ENCODE measurements around the gene KIF2C. TPM values are rescaled to one million over a fixed set of nuclear protein-coding genes. Genes with fewer than 3 reads are reported as not detected.

The KIF2C gene
- total and polyA plus RNA-seq, 9 of the 15 experiments (the other 6 are each of a cell fraction or from before 2014, with no cell fraction given), result 84.9 to 226 (median 169) TPM

DNA sequence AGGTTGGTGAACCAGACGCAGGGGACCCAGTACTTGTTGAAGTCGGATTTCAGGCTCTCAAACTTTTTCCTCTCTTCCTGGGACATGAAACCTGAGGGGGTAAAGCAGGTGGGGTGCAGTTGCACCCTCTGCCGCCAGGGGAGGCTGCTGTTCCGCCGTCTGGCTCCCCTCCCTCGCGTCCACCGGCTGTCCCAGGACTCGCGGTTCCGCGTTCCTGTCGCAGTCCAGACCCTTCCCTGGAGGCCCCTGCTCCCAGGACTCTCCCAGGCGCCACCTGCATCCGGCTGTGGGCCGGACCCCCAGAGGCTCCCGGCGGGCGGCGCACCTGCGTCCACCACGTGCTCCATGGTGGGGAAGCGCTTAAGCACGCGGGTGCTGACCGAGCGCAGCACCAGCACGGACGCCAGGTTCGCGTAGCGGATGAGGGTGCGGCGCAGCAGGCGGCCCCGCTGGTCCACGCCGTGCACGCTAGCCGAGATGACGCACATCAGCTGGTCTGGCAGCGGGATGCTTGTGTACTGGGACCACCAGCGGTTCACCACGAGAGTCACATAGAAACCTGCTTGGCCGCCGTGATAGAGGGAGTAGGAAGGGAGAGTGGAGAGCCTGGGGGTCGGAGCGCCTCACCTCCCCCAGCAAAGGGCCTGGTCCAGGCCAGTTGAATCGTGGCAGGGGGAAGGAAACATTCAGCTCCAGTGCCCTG, 46.7 kb downstream of the KIF2C start (continued):
- no peak for TF ChIP-seq EWSR1 (IDR thresholded peaks at IDR 0.05; ENCODE audit: borderline replicate concordance, low read depth, partially characterized antibody)
- no peak for TF ChIP-seq ZNF253 (CRISPR knock-in tag; conservative IDR thresholded peaks at IDR 0.05)
- TF ChIP-seq ZZZ3 (IDR thresholded peaks at IDR 0.05), result no peak
- TF ChIP-seq, protein P1, sequence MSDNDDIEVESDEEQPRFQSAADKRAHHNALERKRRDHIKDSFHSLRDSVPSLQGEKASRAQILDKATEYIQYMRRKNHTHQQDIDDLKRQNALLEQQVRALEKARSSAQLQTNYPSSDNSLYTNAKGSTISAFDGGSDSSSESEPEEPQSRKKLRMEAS (CRISPR knock-in tag; IDR thresholded peaks at IDR 0.05), result peak; percentile 63
- TF ChIP-seq IRF2 (CRISPR knock-in tag; IDR thresholded peaks at IDR 0.05), result no peak
- TF ChIP-seq CC2D1A (IDR thresholded peaks at IDR 0.05), result peak; percentile 57; the same call in 1 of the 2 replicates
- TF ChIP-seq ARNT (IDR thresholded peaks at IDR 0.05), result no peak
- TF ChIP-seq, protein P2, sequence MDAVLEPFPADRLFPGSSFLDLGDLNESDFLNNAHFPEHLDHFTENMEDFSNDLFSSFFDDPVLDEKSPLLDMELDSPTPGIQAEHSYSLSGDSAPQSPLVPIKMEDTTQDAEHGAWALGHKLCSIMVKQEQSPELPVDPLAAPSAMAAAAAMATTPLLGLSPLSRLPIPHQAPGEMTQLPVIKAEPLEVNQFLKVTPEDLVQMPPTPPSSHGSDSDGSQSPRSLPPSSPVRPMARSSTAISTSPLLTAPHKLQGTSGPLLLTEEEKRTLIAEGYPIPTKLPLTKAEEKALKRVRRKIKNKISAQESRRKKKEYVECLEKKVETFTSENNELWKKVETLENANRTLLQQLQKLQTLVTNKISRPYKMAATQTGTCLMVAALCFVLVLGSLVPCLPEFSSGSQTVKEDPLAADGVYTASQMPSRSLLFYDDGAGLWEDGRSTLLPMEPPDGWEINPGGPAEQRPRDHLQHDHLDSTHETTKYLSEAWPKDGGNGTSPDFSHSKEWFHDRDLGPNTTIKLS (IDR thresholded peaks at IDR 0.05; ENCODE audit: borderline replicate concordance, low read depth), result no peak
- no peak for TF ChIP-seq HNRNPK (IDR thresholded peaks at IDR 0.05; ENCODE audit: low read depth, low read length, poor library complexity, severe bottlenecking)
- TF ChIP-seq TCF3 (CRISPR knock-in tag; IDR thresholded peaks at IDR 0.05), result peak; percentile 23; the same call in 1 of the 2 replicates
- TF ChIP-seq BDP1 (IDR thresholded peaks at IDR 0.05; ENCODE audit: insufficient read depth, insufficient read length), result no peak
- no peak for TF ChIP-seq SRSF9 (IDR thresholded peaks at IDR 0.05; ENCODE audit: borderline replicate concordance, low read depth, low read length)
- TF ChIP-seq ZNF785 (CRISPR knock-in tag; IDR thresholded peaks at IDR 0.05), result no peak
- no peak for TF ChIP-seq ZNF217 (CRISPR knock-in tag; IDR thresholded peaks at IDR 0.05)
- no peak for TF ChIP-seq ZNF41 (CRISPR knock-in tag; conservative IDR thresholded peaks at IDR 0.05)
- TF ChIP-seq, protein P3, sequence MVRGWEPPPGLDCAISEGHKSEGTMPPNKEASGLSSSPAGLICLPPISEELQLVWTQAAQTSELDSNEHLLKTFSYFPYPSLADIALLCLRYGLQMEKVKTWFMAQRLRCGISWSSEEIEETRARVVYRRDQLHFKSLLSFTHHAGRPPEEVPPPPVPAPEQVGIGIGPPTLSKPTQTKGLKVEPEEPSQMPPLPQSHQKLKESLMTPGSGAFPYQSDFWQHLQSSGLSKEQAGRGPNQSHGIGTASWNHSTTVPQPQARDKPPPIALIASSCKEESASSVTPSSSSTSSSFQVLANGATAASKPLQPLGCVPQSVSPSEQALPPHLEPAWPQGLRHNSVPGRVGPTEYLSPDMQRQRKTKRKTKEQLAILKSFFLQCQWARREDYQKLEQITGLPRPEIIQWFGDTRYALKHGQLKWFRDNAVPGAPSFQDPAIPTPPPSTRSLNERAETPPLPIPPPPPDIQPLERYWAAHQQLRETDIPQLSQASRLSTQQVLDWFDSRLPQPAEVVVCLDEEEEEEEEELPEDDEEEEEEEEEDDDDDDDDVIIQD (CRISPR knock-in tag; IDR thresholded peaks at IDR 0.05), result no peak
- no peak for TF ChIP-seq ARID2 (IDR thresholded peaks at IDR 0.05)
- 0 out of 2 replicates have a peak, but pooled peaks have one; percentile 11 for TF ChIP-seq SPI1 (IDR thresholded peaks at IDR 0.05; ENCODE audit: borderline replicate concordance, low read depth, low read length)
- TF ChIP-seq CCNT2 (IDR thresholded peaks at IDR 0.05; ENCODE audit: borderline replicate concordance, extremely low read depth, insufficient read length, low read depth, low read length), result no peak
- TF ChIP-seq NBN (IDR thresholded peaks at IDR 0.05; ENCODE audit: low read depth), result no peak

Measured in K562 (cell line).